PC-3 (cell line): Measurements from ENCODE around the gene NUDT5.

Experiments used
- CTCF ChIP-seq: fragments of 300-600 bp; sonication (generic); conservative IDR thresholded peaks from 2 replicates; pipeline ENCODE4 v1.5.1; 2017; ENCODE audit warnings: antibody characterized with exemption, low read depth, mild to moderate bottlenecking, low read length
- EZH2 ChIP-seq: fragments of 300-600 bp; sonication (generic); IDR thresholded peaks from one replicate; pipeline ENCODE4 v1.6.1; 2017; ENCODE audit warnings: antibody characterized with exemption, mild to moderate bottlenecking, low read length; ENCODE audit not compliant: unreplicated experiment

- no peak for TF ChIP-seq EZH2
- no peak for TF ChIP-seq CTCF
Measured at GRCh38 chr10:12205082-12205481, 9.4 kb upstream of the NUDT5 start.
